K562 (cell line): Measurements from ENCODE around the gene PBX4. TPM values are rescaled to one million over a fixed set of nuclear protein-coding genes. Genes with fewer than 3 reads are reported as not detected.
A peak's percentile ranks its signal among the peaks of the same experiment; 100 is the strongest.

Source experiments
- ARNT ChIP-seq, 2 experiments: fragments of 450-650 bp; IDR thresholded peaks; 2 replicates each; pipeline ENCODE4 v1.6.1; 2016; ENCODE audit warnings: mild to moderate bottlenecking in 1 of 2
- E2F8 ChIP-seq: fragments of 450-650 bp; IDR thresholded peaks from 2 replicates; pipeline ENCODE4 v1.7.1; 2018; ENCODE audit warnings: mild to moderate bottlenecking, low read depth; ENCODE audit not compliant: partially characterized antibody
- FOXA1 ChIP-seq: fragments of 450-650 bp; IDR thresholded peaks from 2 replicates; pipeline ENCODE4 v1.6.1; 2016; ENCODE audit warnings: mild to moderate bottlenecking, borderline replicate concordance
- GATAD2A ChIP-seq: fragments of 450-650 bp; IDR thresholded peaks from 2 replicates; pipeline ENCODE4 v1.6.1; 2017
- HOMEZ ChIP-seq: fragments of 250-450 bp; sonication (Bioruptor Pico); IDR thresholded peaks from 2 replicates; pipeline ENCODE4 v1.4.0; 2020; ENCODE audit warnings: mild to moderate bottlenecking, moderate library complexity
- MCM3 ChIP-seq: fragments of 450-650 bp; IDR thresholded peaks from 2 replicates; pipeline ENCODE4 v1.6.1; 2016
- MTF1 ChIP-seq: fragments of 250-450 bp; sonication (Bioruptor Pico); IDR thresholded peaks from 2 replicates; pipeline ENCODE4 v1.9.0; 2021; ENCODE audit warnings: moderate library complexity, mild to moderate bottlenecking, inconsistent platforms, borderline replicate concordance
- MYNN ChIP-seq, 2 experiments: sonication (generic); formaldehyde crosslinking in 1 of 2; IDR thresholded peaks; 2 replicates each; pipeline versions ENCODE4 v1.5.0 to v1.6.1; 2016 to 2020; ENCODE audit warnings: antibody characterized with exemption in 1 of 2, missing genetic modification reagents in 1 of 2
- SMARCA5 ChIP-seq: fragments of 450-650 bp; IDR thresholded peaks from 2 replicates; pipeline ENCODE4 v1.6.1; 2016
- SOX6 ChIP-seq: fragments of 450-650 bp; IDR thresholded peaks from 2 replicates; pipeline ENCODE4 v1.6.1; 2014; ENCODE audit warnings: mild to moderate bottlenecking
- SREBF1 ChIP-seq: fragments of 150-350 bp; IDR thresholded peaks from 2 replicates; pipeline ENCODE4 v1.6.1; 2014; ENCODE audit warnings: antibody characterized with exemption, low read depth, low read length, borderline replicate concordance
- TAF9B ChIP-seq: fragments of 450-650 bp; IDR thresholded peaks from 2 replicates; pipeline ENCODE4 v1.6.1; 2018; ENCODE audit warnings: mild to moderate bottlenecking; ENCODE audit not compliant: partially characterized antibody
- TFAP4 ChIP-seq: sonication (generic); formaldehyde crosslinking; IDR thresholded peaks from 2 replicates; pipeline ENCODE4 v1.8.0; 2022; ENCODE audit warnings: missing genetic modification reagents, mild to moderate bottlenecking, moderate library complexity, borderline replicate concordance
- ZBTB43 ChIP-seq: sonication (generic); formaldehyde crosslinking; IDR thresholded peaks from 2 replicates; pipeline ENCODE4 v1.8.0; 2023; ENCODE audit warnings: mild to moderate bottlenecking, missing genetic modification reagents
- ZEB2 ChIP-seq: fragments of 450-650 bp; IDR thresholded peaks from 2 replicates; pipeline ENCODE4 v1.6.1; 2016
- ZNF274 ChIP-seq: IDR thresholded peaks from 2 replicates; pipeline ENCODE4 v1.6.1; 2011; ENCODE audit warnings: low read depth, mild to moderate bottlenecking, low read length, moderate library complexity, borderline replicate concordance
- ZNF668 ChIP-seq: fragments of 250-450 bp; sonication (Bioruptor Pico); IDR thresholded peaks from 2 replicates; pipeline ENCODE4 v1.8.0; 2022; ENCODE audit warnings: mild to moderate bottlenecking, inconsistent platforms
- polyA plus RNA-seq, 8 experiments: library from polyadenylated mRNA; depleted of rRNA in 4 of 8; stranded (reverse) in 5 of 8; unstranded in 3 of 8; fragments of >200 nt; fragmentation: Nextera tagmentation in 2 of 8; fragmentation: Illumina TruSeq in 1 of 8; extraction: Ambion mirVana in 2 of 8; extraction: Trizol in 1 of 8; gene quantifications; 2 replicates each; pipeline versions ENCODE4 v1.2.1 to v1.2.3, GENCODE V29; 2011 to 2014; ENCODE audit warnings: inconsistent platforms in 1 of 8, missing spikeins in 1 of 8
- total RNA-seq, 7 experiments: library from RNA; depleted of rRNA in 6 of 7; stranded (reverse); fragments of >200 nt in 6 of 7; fragmentation: Illumina TruSeq in 2 of 7; extraction: Trizol in 2 of 7; gene quantifications; 2 replicates each; pipeline versions ENCODE4 v1.2.1 to v1.2.3, GENCODE V29; 2011 to 2021; ENCODE audit warnings: low replicate concordance in 1 of 7
- TF ChIP-seq, protein P1 (sequence below): fragments of 250-450 bp; sonication (Bioruptor Pico); IDR thresholded peaks from 2 replicates; pipeline ENCODE4 v1.8.0; 2022; ENCODE audit warnings: inconsistent platforms
- TF ChIP-seq, protein P2 (sequence below): fragments of 450-650 bp; formaldehyde crosslinking; IDR thresholded peaks from 2 replicates; pipeline ENCODE4 v1.4.0; 2020; ENCODE audit warnings: mild to moderate bottlenecking

PBX4 gene
- total and polyA plus RNA-seq, 9 of the 15 experiments (the other 6 are each of a cell fraction or from before 2014, with no cell fraction given), result 0.11 to 3.8 (median 1.6) TPM; not detected in 1

DNA sequence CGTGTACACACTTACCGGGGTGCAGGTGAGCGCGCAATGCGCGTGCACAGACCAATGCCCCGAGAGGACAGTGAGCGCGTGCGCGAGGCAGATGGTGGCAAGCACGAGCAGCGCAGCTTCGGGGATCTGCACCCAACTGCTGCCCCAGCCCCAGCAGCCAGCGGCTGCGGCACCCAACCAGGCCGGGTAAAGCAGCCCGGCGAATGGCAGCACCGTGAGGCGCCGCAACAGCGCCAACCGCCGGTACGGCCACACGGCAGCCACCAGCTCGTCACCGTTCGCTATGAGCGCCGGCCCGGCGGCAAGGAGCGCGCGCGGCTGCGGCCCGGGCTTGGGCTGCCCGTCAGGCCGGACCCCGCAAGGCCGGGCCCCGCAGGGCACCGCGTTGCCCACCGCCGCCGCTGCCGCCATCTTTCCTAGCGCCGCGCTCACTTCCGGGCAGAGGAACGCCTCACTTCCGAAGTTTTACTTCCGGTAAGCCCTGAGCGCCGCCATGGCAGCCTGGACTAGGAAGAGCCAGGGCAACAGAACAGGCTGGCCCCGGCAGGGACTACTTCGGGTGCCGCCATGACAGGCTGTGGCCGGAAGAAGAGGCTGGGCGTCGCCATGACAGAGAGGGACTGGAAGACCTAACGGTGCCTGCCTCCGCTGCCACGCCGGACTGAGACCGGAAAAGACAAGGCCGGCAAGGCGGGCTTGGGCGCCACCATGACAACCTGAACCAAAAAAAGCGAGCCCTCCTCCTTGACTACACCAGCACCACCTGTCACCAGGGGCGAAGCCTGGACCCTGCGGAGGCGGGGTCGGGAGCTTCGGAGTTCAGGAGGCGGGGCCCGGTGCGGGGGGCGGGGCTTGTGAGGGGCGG is 45.0 kb upstream of the PBX4 start, which contains the start of gene ATP13A1 (continued):
- TF ChIP-seq HOMEZ, result no peak
- TF ChIP-seq, protein P1, sequence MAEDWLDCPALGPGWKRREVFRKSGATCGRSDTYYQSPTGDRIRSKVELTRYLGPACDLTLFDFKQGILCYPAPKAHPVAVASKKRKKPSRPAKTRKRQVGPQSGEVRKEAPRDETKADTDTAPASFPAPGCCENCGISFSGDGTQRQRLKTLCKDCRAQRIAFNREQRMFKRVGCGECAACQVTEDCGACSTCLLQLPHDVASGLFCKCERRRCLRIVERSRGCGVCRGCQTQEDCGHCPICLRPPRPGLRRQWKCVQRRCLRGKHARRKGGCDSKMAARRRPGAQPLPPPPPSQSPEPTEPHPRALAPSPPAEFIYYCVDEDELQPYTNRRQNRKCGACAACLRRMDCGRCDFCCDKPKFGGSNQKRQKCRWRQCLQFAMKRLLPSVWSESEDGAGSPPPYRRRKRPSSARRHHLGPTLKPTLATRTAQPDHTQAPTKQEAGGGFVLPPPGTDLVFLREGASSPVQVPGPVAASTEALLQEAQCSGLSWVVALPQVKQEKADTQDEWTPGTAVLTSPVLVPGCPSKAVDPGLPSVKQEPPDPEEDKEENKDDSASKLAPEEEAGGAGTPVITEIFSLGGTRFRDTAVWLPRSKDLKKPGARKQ (CRISPR knock-in tag), result no peak
- no peak; the same call in 1 of the 2 replicates for TF ChIP-seq MYNN (IDR thresholded peaks at IDR 0.05)
- no peak for TF ChIP-seq MYNN (CRISPR knock-in tag; IDR thresholded peaks at IDR 0.05)
- no peak for TF ChIP-seq ZNF668 (CRISPR knock-in tag)
- no peak for TF ChIP-seq FOXA1
- TF ChIP-seq ZEB2, result no peak
- TF ChIP-seq, protein P2, sequence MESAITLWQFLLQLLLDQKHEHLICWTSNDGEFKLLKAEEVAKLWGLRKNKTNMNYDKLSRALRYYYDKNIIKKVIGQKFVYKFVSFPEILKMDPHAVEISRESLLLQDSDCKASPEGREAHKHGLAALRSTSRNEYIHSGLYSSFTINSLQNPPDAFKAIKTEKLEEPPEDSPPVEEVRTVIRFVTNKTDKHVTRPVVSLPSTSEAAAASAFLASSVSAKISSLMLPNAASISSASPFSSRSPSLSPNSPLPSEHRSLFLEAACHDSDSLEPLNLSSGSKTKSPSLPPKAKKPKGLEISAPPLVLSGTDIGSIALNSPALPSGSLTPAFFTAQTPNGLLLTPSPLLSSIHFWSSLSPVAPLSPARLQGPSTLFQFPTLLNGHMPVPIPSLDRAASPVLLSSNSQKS (CRISPR knock-in tag), result no peak
- no peak for TF ChIP-seq ARNT (IDR thresholded peaks at IDR 0.05)
- TF ChIP-seq ZBTB43 (CRISPR knock-in tag), result 0 out of 2 replicates have a peak, but pooled peaks have one; percentile 23
- TF ChIP-seq E2F8, result peak; percentile 81
- no peak for TF ChIP-seq GATAD2A
- no peak for TF ChIP-seq TAF9B
- TF ChIP-seq TFAP4 (CRISPR knock-in tag), result peak; percentile 45; the same call in 1 of the 2 replicates
- TF ChIP-seq MCM3, result no peak
- TF ChIP-seq SOX6, result peak; percentile 28; the same call in 1 of the 2 replicates
- TF ChIP-seq MTF1 (CRISPR knock-in tag), result no peak
- no peak for TF ChIP-seq SMARCA5
- TF ChIP-seq ZNF274, result no peak
- no peak for TF ChIP-seq SREBF1
